Stimulated activated CD4-positive, alpha-beta T cell treated with anti-CD3 and anti-CD28 coated beads, Interleukin-4, amount 100 ng/mL, for 24 hours (primary cell): ENCODE measurements around the gene BMPER.

Experiments used
- DNase-seq: peaks from one replicate; pipeline ENCODE4 v3.0.0-alpha.2; 2020

BMPER gene

DNA sequence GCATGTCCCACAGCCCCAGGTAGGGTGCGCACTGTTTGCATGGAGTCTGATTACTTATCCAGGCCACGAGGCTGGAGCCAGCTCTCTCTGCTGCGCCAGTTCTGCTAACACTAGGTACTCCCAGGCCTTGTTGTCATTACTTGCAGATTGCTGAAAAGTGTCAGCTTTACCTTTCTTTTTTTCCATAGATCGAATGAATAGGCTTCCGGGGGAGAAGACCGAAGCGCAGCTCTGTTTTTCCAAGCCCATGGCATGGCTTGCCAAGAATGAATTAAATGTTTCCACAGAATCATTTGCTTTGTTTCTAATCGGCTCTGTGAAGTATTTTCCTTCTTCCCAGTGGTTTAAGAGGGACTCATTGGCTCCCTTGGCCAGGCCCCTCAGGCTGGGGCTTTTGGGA, 285.8 kb downstream of the BMPER start:
- DNase-seq: no peak

DNA sequence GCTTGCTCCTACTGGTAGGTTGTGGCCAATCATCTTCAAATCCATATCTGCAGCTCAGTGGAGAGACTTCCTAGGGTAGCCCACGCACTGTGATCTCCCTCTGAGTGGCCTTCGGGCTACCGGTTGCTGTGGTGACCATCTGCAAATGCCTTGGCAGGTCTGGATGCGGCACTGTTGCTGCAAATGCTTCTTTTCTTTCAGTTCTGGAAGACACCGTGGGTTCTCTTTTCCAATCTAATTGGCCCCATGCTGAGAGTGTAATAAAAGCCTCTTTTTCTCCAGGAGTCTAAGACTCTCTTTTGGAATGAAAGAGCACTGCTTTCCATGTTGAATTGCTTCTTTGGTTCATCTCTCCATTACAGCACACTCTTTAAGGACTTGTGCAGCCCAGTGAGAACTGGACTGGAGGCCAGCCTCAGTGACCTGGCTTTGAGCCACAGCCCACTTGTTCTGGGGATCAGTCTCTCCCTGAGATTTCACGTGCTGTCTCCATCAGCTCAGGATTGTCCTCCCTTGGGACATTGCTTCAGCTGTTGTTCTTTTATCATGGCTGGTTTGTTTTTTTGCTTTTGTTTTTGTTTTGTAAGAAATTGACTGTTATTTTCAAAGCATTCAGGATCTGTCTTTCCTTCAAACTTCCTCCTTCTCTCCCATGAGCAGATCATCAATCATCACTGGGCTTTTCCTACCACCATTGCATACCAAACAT, 286.6 kb downstream of the BMPER start:
- no peak for DNase-seq

DNA sequence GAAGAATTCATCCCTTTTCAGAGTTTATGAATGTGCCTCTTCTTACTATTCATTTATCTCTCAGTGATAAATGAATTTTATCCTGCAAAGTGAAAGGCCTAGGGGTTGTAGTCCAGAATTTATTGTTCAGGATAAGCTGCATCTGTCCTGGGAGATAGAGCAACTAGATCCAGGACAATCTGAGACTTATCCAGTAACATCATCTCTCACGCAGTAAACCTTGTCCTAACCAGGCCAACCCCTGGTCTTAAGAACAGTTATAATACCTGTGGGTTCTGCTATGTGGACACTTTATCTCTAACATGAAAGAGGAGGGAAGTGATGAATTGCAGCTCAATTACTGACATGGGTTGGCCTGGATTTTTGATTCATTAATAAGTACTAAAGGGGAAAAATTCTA, 287.6 kb downstream of the BMPER start:
- no peak for DNase-seq

DNA sequence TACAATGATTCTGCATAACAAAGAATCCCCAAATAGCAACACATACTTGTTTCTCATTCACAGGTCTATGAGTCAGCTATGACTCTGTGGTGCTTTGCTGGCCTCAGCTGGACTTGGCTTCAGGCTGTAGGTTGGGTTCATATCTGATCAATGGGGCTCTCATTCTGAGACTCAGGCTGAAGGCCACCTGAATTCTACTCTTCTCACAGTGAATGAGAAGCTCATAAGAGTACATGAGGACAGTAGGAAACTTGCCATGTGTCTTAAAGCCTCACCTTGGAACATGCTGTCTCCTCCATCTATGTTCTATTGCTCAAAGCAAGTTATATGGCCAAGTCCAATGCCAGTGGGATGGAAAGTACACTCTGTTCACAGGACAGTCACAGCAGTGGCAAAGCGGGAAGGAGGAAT, 292.9 kb downstream of the BMPER start:
- DNase-seq: no peak
